Cardiac muscle cell (in vitro differentiated cells and primary cell): ENCODE data around the gene MARCHF4. TPM values are rescaled to one million over a fixed set of nuclear protein-coding genes. Genes with fewer than 3 reads are reported as not detected.

Experiments used
- DNase-seq, 2 donors: peaks; one replicate each; pipeline versions ENCODE4 v3.0.0 to v3.0.0-alpha.2; 2010 to 2017; ENCODE audit warnings: low read depth in 1 of 2, low spot score in 1 of 2
- H3K27ac ChIP-seq: fragments of 200-600 bp; sonication (generic); 2 replicates; pipeline ENCODE4 v1.5.1; 2016
- H3K27me3 ChIP-seq: fragments of 200-600 bp; sonication (generic); 2 replicates; pipeline ENCODE4 v1.6.0; 2016; ENCODE audit warnings: control low read depth
- H3K36me3 ChIP-seq: fragments of 200-600 bp; sonication (generic); 2 replicates; pipeline ENCODE4 v1.5.1; 2016; ENCODE audit warnings: control low read depth
- H3K4me1 ChIP-seq: fragments of 200-600 bp; sonication (generic); 2 replicates; pipeline ENCODE4 v1.8.1; 2017; ENCODE audit warnings: low read depth, mild to moderate bottlenecking, mixed run types
- H3K4me3 ChIP-seq: fragments of 200-600 bp; sonication (generic); 2 replicates; pipeline ENCODE4 v1.5.1; 2016; ENCODE audit warnings: mild to moderate bottlenecking
- H3K9me3 ChIP-seq: fragments of 200-600 bp; sonication (generic); 2 replicates; pipeline ENCODE4 v1.5.1; 2017; ENCODE audit warnings: low read depth, mild to moderate bottlenecking, control low read depth
- CTCF ChIP-seq: IDR thresholded peaks from 2 replicates; pipeline ENCODE4 v1.5.1; 2012; ENCODE audit warnings: low read depth, mild to moderate bottlenecking, low read length
- polyA plus RNA-seq: library from polyadenylated mRNA; unstranded; fragments of >200 nt; fragmentation: Nextera tagmentation; extraction: Ambion mirVana; gene quantifications from 2 replicates; pipeline ENCODE4 v1.2.1, GENCODE V29; 2016
- total RNA-seq: library from RNA; depleted of rRNA; stranded (reverse); fragments of >200 nt; gene quantifications from 2 replicates; pipeline ENCODE4 v1.2.3, GENCODE V29; 2016

Gene MARCHF4
- total and polyA plus RNA-seq, 2 experiments from 2014 or later, result not detected

GRCh38 chr2:216408426-216409290 lies 36.4 kb upstream of the MARCHF4 start:
- Histone ChIP-seq H3K4me3 (no peak overlapping the region), H3K9me3 (no peaks in the 10 kb centered on the region), H3K36me3 (no peaks in the 10 kb centered on the region), H3K4me1 (peaks cover 5% of the 10 kb centered on the region), H3K27ac (peak overlapping the region; percentile 63), H3K27me3 (no peaks in the 10 kb centered on the region)
- TF ChIP-seq CTCF, result no peak
- DNase-seq, result peak in 1 of 2 donors; percentile 67

- no peak for TF ChIP-seq CTCF
- Histone ChIP-seq H3K27ac (no peak overlapping the region), H3K27me3 (no peaks in the 10 kb centered on the region), H3K4me1 (peaks cover 5% of the 10 kb centered on the region), H3K36me3 (no peaks in the 10 kb centered on the region), H3K4me3 (no peak overlapping the region), H3K9me3 (no peaks in the 10 kb centered on the region)
- DNase-seq, result no peak
These were observed 34.5 kb upstream of the MARCHF4 start for GRCh38 chr2:216406826-216407225.

- DNase-seq, result no peak
- Histone ChIP-seq H3K27ac (no peak overlapping the region), H3K4me1 (peaks cover 5% of the 10 kb centered on the region), H3K36me3 (no peaks in the 10 kb centered on the region), H3K27me3 (no peaks in the 10 kb centered on the region), H3K4me3 (no peak overlapping the region), H3K9me3 (no peaks in the 10 kb centered on the region)
- TF ChIP-seq CTCF, result no peak
These were observed 33.3 kb upstream of the MARCHF4 start for GRCh38 chr2:216405588-216405987.

GRCh38 chr2:216404010-216404618 lies 31.8 kb upstream of the MARCHF4 start:
- Histone ChIP-seq H3K4me1 (peaks cover 4% of the 10 kb centered on the region), H3K4me3 (no peak overlapping the region), H3K27me3 (no peaks in the 10 kb centered on the region), H3K36me3 (no peaks in the 10 kb centered on the region), H3K9me3 (no peaks in the 10 kb centered on the region), H3K27ac (no peak overlapping the region)
- peak; percentile 44 to 57 for DNase-seq
- peak; percentile 85 for TF ChIP-seq CTCF

GRCh38 chr2:216402751-216403150 lies 30.5 kb upstream of the MARCHF4 start:
- H3K36me3 ChIP-seq, result no peaks in the 10 kb centered on the region
- DNase-seq, result no peak
- no peak for TF ChIP-seq CTCF
- no peak overlapping the region for H3K4me3 ChIP-seq
- no peak overlapping the region for H3K27ac ChIP-seq
- no peaks in the 10 kb centered on the region for H3K27me3 ChIP-seq
- H3K9me3 ChIP-seq, result no peaks in the 10 kb centered on the region
- no peaks in the 10 kb centered on the region for H3K4me1 ChIP-seq
